Effector CD8-positive, alpha-beta T cell (primary cell): ENCODE results near the gene DDX50.

Experiments
- DNase-seq: peaks from one replicate; lab custom pipeline; 2025; lab: John Stamatoyannopoulos, UW

DDX50 gene

DNA sequence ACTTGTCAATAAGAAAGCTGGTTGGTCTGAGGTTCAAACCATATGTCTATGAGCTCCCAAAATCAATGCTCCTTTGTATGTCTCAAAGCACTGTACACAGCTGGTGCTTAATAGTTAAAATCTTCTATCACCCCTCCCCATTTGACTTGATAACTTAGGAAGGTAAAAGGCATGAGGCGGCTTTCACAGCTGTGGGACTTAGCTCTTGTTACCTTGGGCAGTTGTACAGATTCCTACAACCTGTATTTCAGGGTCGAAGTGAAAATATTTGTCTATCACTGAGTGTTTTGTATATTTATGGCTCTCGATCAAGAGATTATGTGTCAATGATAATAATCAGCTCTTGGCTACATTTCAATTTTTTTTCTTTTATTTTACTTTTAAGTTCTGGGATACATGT, 86.5 kb downstream of the DDX50 start:
- DNase-seq: no peak

DNA sequence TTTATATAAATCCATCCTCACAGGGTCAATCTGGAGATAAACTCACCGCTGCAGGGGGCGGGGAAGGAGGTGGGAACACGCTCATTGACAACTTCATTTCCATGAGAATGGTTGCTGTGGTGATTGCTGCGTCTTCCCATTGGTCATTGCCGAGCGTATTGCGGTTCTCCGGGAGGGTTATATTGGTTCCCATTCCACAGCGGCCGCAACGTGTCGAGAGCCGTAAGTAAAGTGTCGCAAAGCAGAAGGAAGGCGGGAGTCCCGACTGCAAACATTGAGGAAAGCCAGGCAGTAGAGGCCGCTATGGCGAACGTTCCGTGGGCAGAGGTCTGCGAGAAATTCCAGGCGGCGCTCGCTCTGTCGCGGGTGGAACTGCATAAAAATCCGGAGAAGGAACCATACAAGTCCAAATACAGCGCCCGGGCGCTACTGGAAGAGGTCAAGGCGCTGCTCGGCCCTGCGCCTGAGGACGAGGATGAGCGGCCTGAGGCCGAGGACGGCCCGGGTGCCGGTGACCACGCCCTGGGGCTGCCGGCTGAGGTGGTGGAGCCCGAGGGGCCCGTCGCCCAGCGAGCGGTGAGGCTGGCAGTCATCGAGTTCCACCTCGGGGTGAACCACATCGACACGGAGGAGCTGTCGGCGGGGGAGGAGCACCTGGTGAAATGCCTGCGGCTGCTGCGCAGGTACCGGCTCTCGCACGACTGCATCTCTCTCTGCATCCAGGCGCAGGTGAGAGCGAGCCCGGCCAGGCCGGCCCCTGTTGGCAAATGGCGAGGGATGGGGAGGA, 87.6 kb downstream of the DDX50 start, which contains the start of gene KIFBP:
TSS of gene KIFBP (plus strand) at position 274 of the 787 bp plus-strand sequence. CDS start at position 304, 30 bp downstream.
- peak; percentile 77 for DNase-seq

DNA sequence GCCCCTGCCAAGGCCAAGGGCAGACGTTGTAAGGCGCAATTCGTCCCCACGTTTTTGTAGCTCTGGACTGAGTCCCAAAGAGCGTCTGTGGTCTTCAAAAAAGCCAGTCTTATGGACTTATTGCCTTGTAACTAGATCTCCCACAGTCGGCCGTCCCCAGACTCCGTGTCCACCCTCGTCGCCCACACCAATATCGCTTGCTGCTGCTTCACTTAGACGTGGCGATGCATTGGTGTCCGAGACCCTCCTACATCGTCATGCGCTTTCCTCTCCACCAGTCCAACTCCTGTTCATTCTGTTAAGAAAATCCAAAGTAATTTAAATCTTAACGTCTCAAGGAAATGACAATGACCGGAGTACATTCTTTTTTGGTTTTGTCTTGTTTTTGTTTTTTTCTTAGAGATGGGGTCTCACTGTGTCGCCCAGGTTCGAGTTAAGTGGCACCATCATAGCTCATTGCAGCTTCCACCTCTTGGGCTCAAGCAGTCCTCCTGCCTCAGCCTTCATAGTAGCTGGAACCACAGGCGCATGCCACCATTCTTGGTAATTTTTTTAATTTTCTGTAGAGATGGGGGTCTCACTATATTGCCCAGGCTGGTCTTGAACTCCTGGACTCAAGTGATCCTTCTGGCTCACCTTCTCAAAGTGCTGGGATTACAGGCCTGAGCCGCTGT, 88.3 kb downstream of the DDX50 start:
- no peak for DNase-seq

DNA sequence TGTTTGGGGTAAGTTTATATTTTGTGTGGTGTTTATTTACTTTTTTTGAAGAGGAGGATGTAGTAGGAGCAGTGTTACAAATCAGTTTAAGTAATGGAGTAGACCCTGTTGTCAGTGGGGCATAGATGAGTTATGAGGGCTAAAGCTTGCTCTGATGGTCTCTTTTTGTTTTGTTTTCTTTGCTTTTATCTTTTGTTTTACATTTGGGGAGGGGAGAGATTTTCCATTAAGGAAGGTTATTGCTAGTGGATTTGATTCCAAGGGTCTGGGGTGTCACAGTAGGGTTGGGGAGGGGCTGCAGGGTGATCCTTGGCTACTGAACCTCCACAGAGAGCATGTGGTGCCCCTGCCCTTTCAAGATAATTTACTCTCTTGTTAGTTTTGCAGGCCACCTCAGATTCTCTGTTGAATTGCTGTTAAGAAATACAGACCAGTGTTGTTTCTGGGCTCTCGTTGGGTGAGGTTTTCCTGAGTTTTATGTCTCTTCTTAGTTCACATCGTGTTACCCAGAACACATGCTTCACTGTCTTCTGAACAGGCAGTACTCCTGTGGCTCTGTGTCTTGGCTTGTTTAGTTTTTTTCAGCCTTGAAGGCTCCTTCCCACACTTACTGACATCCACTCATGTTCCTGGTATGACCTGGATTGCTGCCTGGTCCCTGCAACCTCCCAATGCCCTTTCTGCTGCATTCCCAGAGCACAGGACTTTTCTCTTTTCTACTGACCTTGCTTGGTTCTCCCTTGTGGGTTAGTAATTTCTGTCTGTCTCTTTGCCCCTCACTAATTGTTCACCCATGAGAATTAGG, 91.7 kb downstream of the DDX50 start:
- no peak for DNase-seq
